Lower leg skin (tissue), 4 donors: Measurements from ENCODE around the gene LKAAEAR1. TPM values are rescaled to one million over a fixed set of nuclear protein-coding genes. Genes with fewer than 3 reads are reported as not detected.

Source experiments
- DNase-seq, 2 donors: peaks; one replicate each; pipeline ENCODE4 v3.0.0-alpha.2; 2019; ENCODE audit warnings: low spot score in 2 of 2
- H3K4me3 ChIP-seq: fragments of 200-600 bp; sonication (generic); 2 replicates; pipeline ENCODE4 v1.5.1; 2017; ENCODE audit warnings: mild to moderate bottlenecking, low read depth; ENCODE audit not compliant: poor library complexity, severe bottlenecking
- POLR2A ChIP-seq, 2 donors: fragments of 450-650 bp; IDR thresholded peaks; one replicate each; pipeline ENCODE4 v1.6.1; 2016 to 2017; ENCODE audit warnings: antibody characterized with exemption in 2 of 2, mild to moderate bottlenecking in 1 of 2, moderate library complexity in 1 of 2
- WGBS, 2 donors: methylation state at CpG; one replicate each; pipeline ENCODE4 v1.1.5; 2018; 5-methylcytosine and 5-hydroxymethylcytosine counted together
- intact Hi-C: fragments of 100-400 bp; cut with DNase I; formaldehyde crosslinking; loops from one replicate; pipeline ENCODE4 v1.15.0; 2023; ENCODE audit warnings: low total_unique reads
- total RNA-seq, 4 donors: library from RNA; depleted of rRNA; stranded (reverse); fragments of >200 nt; gene quantifications; one replicate each; pipeline ENCODE4 v1.1.0, GENCODE V29; 2016
- TF ChIP-seq, protein P1 (sequence below), 3 donors: fragments of 450-650 bp; IDR thresholded peaks; one replicate each; pipeline ENCODE4 v1.5.1; 2016; ENCODE audit warnings: antibody characterized with exemption in 3 of 3, mild to moderate bottlenecking in 3 of 3, moderate library complexity in 2 of 3

The LKAAEAR1 gene
- total RNA-seq, 4 donors from 2014 or later = 0.91 TPM; not detected in 3

DNA sequence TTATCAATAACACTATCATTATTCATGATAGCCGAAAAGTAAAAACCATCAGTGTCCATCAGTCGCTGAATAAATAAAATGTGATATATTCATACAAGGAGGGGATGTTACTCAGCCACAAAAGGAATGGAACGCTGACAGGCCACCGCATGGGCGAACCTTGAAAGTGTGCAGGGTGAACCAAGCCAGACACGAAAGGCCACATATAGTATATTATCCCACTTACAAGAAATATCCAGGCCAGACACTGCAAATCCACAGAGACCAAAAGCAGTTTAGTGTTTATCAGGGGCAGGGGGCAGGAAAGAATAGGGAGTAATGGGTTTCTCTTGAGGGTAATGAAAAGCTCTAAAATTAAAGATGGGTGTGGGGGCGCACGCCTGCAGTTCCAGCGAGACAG lies 40.4 kb downstream of the LKAAEAR1 start:
- WGBS, 2 donors = 87% methylated on average over 9 of the region's 9 CpGs
- intact Hi-C loops = no loop called here
- no peak overlapping the region for H3K4me3 ChIP-seq
- no peak for TF ChIP-seq POLR2A (IDR thresholded peaks at IDR 0.05)
- TF ChIP-seq, protein P1, sequence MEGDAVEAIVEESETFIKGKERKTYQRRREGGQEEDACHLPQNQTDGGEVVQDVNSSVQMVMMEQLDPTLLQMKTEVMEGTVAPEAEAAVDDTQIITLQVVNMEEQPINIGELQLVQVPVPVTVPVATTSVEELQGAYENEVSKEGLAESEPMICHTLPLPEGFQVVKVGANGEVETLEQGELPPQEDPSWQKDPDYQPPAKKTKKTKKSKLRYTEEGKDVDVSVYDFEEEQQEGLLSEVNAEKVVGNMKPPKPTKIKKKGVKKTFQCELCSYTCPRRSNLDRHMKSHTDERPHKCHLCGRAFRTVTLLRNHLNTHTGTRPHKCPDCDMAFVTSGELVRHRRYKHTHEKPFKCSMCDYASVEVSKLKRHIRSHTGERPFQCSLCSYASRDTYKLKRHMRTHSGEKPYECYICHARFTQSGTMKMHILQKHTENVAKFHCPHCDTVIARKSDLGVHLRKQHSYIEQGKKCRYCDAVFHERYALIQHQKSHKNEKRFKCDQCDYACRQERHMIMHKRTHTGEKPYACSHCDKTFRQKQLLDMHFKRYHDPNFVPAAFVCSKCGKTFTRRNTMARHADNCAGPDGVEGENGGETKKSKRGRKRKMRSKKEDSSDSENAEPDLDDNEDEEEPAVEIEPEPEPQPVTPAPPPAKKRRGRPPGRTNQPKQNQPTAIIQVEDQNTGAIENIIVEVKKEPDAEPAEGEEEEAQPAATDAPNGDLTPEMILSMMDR (IDR thresholded peaks at IDR 0.05) = no peak
- no peak for DNase-seq

DNA sequence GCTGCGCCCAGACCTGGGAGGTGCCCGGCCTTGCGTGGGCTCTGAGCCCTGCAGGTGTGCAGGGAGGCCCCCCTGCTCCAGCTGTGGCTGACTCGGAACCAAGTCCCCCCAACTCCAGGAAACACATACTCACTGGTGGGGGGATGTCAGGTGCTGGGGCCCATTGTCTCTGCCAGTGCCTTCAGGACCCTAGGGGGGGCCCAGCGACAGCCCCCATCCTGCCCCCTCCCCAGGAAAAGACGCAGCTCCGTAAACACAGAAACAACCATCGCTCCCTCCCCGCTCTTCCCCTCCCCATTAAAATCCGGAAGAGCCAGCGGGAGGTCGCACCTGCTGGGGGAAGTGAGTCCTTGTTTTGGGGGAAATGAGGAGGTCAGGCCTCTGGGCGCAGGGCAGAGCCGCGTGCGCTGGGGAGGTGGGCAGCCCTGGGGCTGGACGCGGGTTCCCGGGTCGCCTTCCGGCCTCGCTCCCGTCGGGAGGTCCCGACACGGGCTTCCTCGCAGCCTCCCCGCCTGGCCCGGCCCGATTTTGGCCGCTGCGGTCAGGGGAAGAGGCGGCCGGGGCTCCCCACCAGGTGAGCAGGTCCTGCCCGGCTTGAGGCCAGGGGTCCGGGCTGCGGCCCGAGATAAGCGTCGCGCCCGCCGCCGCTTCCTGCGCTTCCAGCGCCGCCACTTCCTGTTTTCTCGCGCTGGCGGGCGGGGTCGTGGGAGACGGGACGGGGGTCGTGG lies 42.0 kb downstream of the LKAAEAR1 start:
- TF ChIP-seq, protein P1 (IDR thresholded peaks at IDR 0.05) = no peak
- no peak for TF ChIP-seq POLR2A (IDR thresholded peaks at IDR 0.05)
- 10 to 29% methylated on average over 11 to 26 of the region's 55 CpGs for WGBS, 2 donors
- H3K4me3 ChIP-seq = peak overlapping the region; percentile 5
- intact Hi-C loops = no loop called here
- no peak for DNase-seq

DNA sequence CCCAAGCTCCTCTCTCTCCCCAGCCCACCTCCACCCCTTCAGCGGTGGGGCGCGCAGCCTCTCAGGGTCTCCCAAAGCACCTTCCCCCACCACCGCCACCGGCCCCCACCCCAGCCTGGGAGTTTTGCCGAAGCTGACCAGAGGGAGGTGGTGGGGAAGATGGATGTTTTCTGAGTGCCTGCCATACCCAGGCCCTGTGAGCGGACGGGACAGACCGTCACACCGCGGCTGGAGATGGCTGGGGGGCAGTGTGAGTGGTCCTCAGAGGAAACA lies 42.5 kb downstream of the LKAAEAR1 start:
- DNase-seq = no peak
- no peak for TF ChIP-seq POLR2A (IDR thresholded peaks at IDR 0.05)
- TF ChIP-seq, protein P1 (IDR thresholded peaks at IDR 0.05) = no peak
- intact Hi-C loops = no loop called here
- WGBS, 2 donors = 36 to 45% methylated on average over 11 of the region's 11 CpGs
- no peak overlapping the region for H3K4me3 ChIP-seq

- 45 to 55% methylated on average over 14 to 15 of the region's 15 CpGs for WGBS, 2 donors
- H3K4me3 ChIP-seq = no peak overlapping the region
- intact Hi-C loops = no loop called here
- DNase-seq = no peak
- TF ChIP-seq POLR2A (IDR thresholded peaks at IDR 0.05) = no peak
- TF ChIP-seq, protein P1 (IDR thresholded peaks at IDR 0.05) = no peak
These were observed 43.0 kb downstream of the LKAAEAR1 start for GRCh38 chr20:64041040-64041780.

- no peak overlapping the region for H3K4me3 ChIP-seq
- TF ChIP-seq, protein P1 (IDR thresholded peaks at IDR 0.05) = no peak
- TF ChIP-seq POLR2A (IDR thresholded peaks at IDR 0.05) = no peak
- no peak for DNase-seq
- WGBS, 2 donors = 68 to 72% methylated on average over 9 to 12 of the region's 12 CpGs
- intact Hi-C loops = no loop called here
These were observed 43.8 kb downstream of the LKAAEAR1 start for GRCh38 chr20:64040231-64041039.
